Fibroblast of lung (primary cell): ENCODE measurements around the gene KMT2C. TPM values are rescaled to one million over a fixed set of nuclear protein-coding genes. Genes with fewer than 3 reads are reported as not detected.
A peak's percentile ranks its signal among the peaks of the same experiment; 100 is the strongest.

Source experiments
- DNase-seq, 2 donors: peaks; one replicate each; pipeline versions ENCODE4 v3.0.0 to v3.0.0-alpha.2; 2010; ENCODE audit warnings: low read depth in 2 of 2
- H2AFZ ChIP-seq: 2 replicates; pipeline ENCODE4 v1.5.1; 2012; ENCODE audit warnings: low read length, control low read depth, inconsistent platforms
- H3K27ac ChIP-seq: 2 replicates; pipeline ENCODE4 v1.5.1; 2011; ENCODE audit warnings: low read length, control low read depth; ENCODE audit not compliant: insufficient read depth
- H3K27me3 ChIP-seq: 2 replicates; pipeline ENCODE4 v1.5.1; 2011; ENCODE audit warnings: mild to moderate bottlenecking, low read length; ENCODE audit not compliant: control insufficient read depth, insufficient read depth
- H3K36me3 ChIP-seq: 2 replicates; pipeline ENCODE4 v1.5.1; 2011; ENCODE audit warnings: low read length; ENCODE audit not compliant: control insufficient read depth, insufficient read depth
- H3K4me1 ChIP-seq: 2 replicates; pipeline ENCODE4 v1.5.1; 2011; ENCODE audit warnings: low read length; ENCODE audit not compliant: control insufficient read depth, insufficient read depth; ENCODE audit errors: extremely low read depth
- H3K4me2 ChIP-seq: 2 replicates; pipeline ENCODE4 v1.5.1; 2011; ENCODE audit warnings: low read length, control low read depth; ENCODE audit not compliant: insufficient read depth; ENCODE audit errors: extremely low read depth
- H3K4me3 ChIP-seq, 4 experiments: fragments of 200-600 bp in 1 of 4; sonication (generic) in 1 of 4; replicated peaks in 1 of 4; 2 replicates each; pipeline ENCODE4 v1.5.1; 2011 to 2016; ENCODE audit warnings: low read length in 4 of 4, low read depth in 3 of 4, mild to moderate bottlenecking in 3 of 4, control low read depth in 2 of 4, inconsistent platforms in 1 of 4, mixed read lengths in 1 of 4; ENCODE audit not compliant: insufficient read depth in 1 of 4; ENCODE audit errors: control extremely low read depth in 1 of 4
- H3K79me2 ChIP-seq: 2 replicates; pipeline ENCODE4 v1.5.1; 2012; ENCODE audit warnings: mild to moderate bottlenecking, low read length, inconsistent platforms; ENCODE audit not compliant: control insufficient read depth, insufficient read depth
- H3K9ac ChIP-seq: 2 replicates; pipeline ENCODE4 v1.5.1; 2011; ENCODE audit warnings: mild to moderate bottlenecking, low read length, control low read depth; ENCODE audit not compliant: insufficient read depth
- H3K9me3 ChIP-seq: 2 replicates; pipeline ENCODE4 v1.5.1; 2012; ENCODE audit warnings: low read depth, low read length; ENCODE audit not compliant: control insufficient read depth, insufficient read depth
- H4K20me1 ChIP-seq: 2 replicates; pipeline ENCODE4 v1.5.1; 2011; ENCODE audit warnings: low read length; ENCODE audit not compliant: control insufficient read depth, insufficient read depth; ENCODE audit errors: extremely low read depth
- EZH2 ChIP-seq: IDR thresholded peaks from 2 replicates; pipeline ENCODE4 v1.5.1; 2012; ENCODE audit warnings: low read length, control low read depth, mild to moderate bottlenecking; ENCODE audit errors: missing control alignments
- polyA plus RNA-seq, 2 donors: library from polyadenylated mRNA; depleted of rRNA in 1 of 2; stranded (reverse) in 1 of 2; unstranded in 1 of 2; fragments of >200 nt; gene quantifications; 2 replicates each; pipeline ENCODE4 v1.2.1, GENCODE V29; 2011 to 2012; ENCODE audit warnings: missing spikeins in 1 of 2
- total RNA-seq: library from RNA; depleted of rRNA; stranded (reverse); fragments of >200 nt; gene quantifications from 2 replicates; pipeline ENCODE4 v1.2.1, GENCODE V29; 2014
- TF ChIP-seq, protein P1 (sequence below), 2 donors: IDR thresholded peaks in 1 of 2; conservative IDR thresholded peaks in 1 of 2; 1 replicate in 1 of 2; 2 replicates in 1 of 2; pipeline ENCODE4 v1.5.1; 2011 to 2012; ENCODE audit warnings: low read length in 2 of 2, control low read depth in 1 of 2, inconsistent platforms in 1 of 2, low read depth in 1 of 2, mild to moderate bottlenecking in 1 of 2

The KMT2C gene
- total and polyA plus RNA-seq, 2 donors (not counting 1 experiment from before 2014, with no cell fraction given): 11.1 to 32.4 TPM

DNA sequence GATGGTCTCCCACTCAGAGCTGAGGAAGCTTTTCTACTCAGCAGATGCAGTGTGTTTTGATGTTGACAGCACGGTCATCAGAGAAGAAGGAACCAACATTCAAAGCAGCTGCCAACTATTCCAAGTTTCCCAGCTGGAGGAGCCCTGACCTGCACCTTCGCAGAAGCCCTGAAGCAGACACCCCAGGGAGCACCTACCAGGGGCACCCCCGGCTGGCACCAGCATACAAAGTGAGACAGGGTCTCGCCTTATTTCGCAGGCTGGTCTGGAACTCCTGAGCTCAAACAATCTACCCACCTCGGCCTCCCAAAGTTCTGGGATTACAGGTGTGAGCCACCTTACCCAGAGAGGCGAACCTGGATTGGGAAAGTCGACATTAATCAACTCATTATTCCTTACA is 68.6 kb downstream of the KMT2C start:
- Histone ChIP-seq H3K9me3 (no peaks in the 10 kb centered on the region), H3K36me3 (no peaks in the 10 kb centered on the region), H4K20me1 (no peaks in the 10 kb centered on the region), H3K4me3 (no peak overlapping the region), H3K27ac (no peak overlapping the region), H2AFZ (no peak overlapping the region), H3K9ac (no peak overlapping the region), H3K4me2 (no peak overlapping the region), H3K27me3 (no peaks in the 10 kb centered on the region), H3K4me1 (no peaks in the 10 kb centered on the region), H3K79me2 (peaks cover 70% of the 10 kb centered on the region)
- DNase-seq: no peak
- TF ChIP-seq, protein P1, sequence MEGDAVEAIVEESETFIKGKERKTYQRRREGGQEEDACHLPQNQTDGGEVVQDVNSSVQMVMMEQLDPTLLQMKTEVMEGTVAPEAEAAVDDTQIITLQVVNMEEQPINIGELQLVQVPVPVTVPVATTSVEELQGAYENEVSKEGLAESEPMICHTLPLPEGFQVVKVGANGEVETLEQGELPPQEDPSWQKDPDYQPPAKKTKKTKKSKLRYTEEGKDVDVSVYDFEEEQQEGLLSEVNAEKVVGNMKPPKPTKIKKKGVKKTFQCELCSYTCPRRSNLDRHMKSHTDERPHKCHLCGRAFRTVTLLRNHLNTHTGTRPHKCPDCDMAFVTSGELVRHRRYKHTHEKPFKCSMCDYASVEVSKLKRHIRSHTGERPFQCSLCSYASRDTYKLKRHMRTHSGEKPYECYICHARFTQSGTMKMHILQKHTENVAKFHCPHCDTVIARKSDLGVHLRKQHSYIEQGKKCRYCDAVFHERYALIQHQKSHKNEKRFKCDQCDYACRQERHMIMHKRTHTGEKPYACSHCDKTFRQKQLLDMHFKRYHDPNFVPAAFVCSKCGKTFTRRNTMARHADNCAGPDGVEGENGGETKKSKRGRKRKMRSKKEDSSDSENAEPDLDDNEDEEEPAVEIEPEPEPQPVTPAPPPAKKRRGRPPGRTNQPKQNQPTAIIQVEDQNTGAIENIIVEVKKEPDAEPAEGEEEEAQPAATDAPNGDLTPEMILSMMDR (conservative IDR thresholded peaks at IDR 0.05 in 1 of 2, IDR thresholded peaks at IDR 0.05 in 1 of 2; ENCODE audit: low read depth in 1 of 2, low read length in 2 of 2): no peak
- no peak for TF ChIP-seq EZH2

- Histone ChIP-seq H3K4me3 (no peak overlapping the region), H3K4me2 (no peak overlapping the region), H4K20me1 (no peaks in the 10 kb centered on the region), H2AFZ (no peak overlapping the region), H3K9me3 (no peaks in the 10 kb centered on the region), H3K79me2 (peaks cover 70% of the 10 kb centered on the region), H3K9ac (no peak overlapping the region), H3K27ac (no peak overlapping the region), H3K4me1 (no peaks in the 10 kb centered on the region), H3K36me3 (no peaks in the 10 kb centered on the region), H3K27me3 (no peaks in the 10 kb centered on the region)
- DNase-seq: peak in 1 of 2 donors; percentile 24
- TF ChIP-seq EZH2: no peak
- TF ChIP-seq, protein P1 (conservative IDR thresholded peaks at IDR 0.05 in 1 of 2, IDR thresholded peaks at IDR 0.05 in 1 of 2; ENCODE audit: low read depth in 1 of 2, low read length in 2 of 2): no peak
Measured at GRCh38 chr7:152366662-152367061, 69.1 kb downstream of the KMT2C start.

DNA sequence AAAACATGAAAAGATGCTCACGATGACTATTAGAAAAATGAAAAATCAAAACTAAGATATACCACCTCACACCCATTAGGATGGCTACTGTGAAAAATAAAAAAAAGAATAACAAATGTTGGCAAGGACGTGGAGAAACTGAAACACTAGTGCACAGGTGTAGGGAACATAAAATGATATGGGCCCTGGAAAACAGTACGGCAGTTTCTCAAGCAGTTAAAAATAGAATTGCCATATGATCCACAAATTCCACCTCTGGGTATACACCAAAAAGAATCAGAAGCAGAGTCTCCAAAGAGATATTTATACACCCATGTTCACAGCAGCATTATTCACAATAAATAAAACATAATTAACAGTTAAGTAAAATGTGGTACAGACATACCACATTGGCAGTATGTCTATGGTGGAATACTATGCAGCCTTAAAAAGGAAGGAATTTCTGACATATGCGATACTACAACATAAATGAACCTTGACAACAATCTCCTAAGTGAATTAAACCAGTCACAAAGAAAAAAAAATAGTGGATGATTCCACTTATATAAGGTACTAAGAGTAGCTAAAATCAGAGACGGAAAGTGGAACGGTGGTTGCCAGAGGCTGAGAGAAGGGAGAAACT is 69.7 kb downstream of the KMT2C start:
- H2AFZ ChIP-seq: no peak overlapping the region
- no peak overlapping the region for H3K4me2 ChIP-seq
- no peaks in the 10 kb centered on the region for H4K20me1 ChIP-seq
- H3K4me3 ChIP-seq: no peak overlapping the region
- no peaks in the 10 kb centered on the region for H3K9me3 ChIP-seq
- no peak for TF ChIP-seq EZH2
- TF ChIP-seq, protein P1 (conservative IDR thresholded peaks at IDR 0.05 in 1 of 2, IDR thresholded peaks at IDR 0.05 in 1 of 2; ENCODE audit: low read depth in 1 of 2, low read length in 2 of 2): no peak
- peaks cover 67% of the 10 kb centered on the region for H3K79me2 ChIP-seq
- no peak overlapping the region for H3K27ac ChIP-seq
- H3K36me3 ChIP-seq: no peaks in the 10 kb centered on the region
- no peaks in the 10 kb centered on the region for H3K4me1 ChIP-seq
- H3K27me3 ChIP-seq: no peaks in the 10 kb centered on the region
- no peak overlapping the region for H3K9ac ChIP-seq
- DNase-seq: no peak
